T-helper 2 cell treated with Interferon-gamma antibody and Interleukin-4, amounts not matched to agents 5 μg/mL and 100 μg/mL, for 36 hours (primary cell): Measurements from ENCODE around the gene FGF5.
"Not testable (repeated sequence)": the region's sequence is repeated elsewhere in the genome, so short reads cannot be mapped to it uniquely, and the experiment has no call there.

Experiments
- DNase-seq: peaks from one replicate; pipeline ENCODE4 v3.0.0; 2021; ENCODE audit warnings: low spot score
- H3K27ac Mint-ChIP-seq: one replicate; pipeline ENCODE4 v1.8.0; 2021; ENCODE audit warnings: mild to moderate bottlenecking, mixed read lengths
- H3K27me3 Mint-ChIP-seq: one replicate; pipeline ENCODE4 v1.8.0; 2021; ENCODE audit warnings: low read depth, mixed read lengths
- H3K36me3 Mint-ChIP-seq: one replicate; pipeline ENCODE4 v1.8.0; 2021; ENCODE audit warnings: low read depth, mixed read lengths
- H3K4me1 Mint-ChIP-seq: one replicate; pipeline ENCODE4 v1.8.0; 2021; ENCODE audit warnings: low read depth, mixed read lengths
- H3K4me3 Mint-ChIP-seq: one replicate; pipeline ENCODE4 v1.8.0; 2022; ENCODE audit warnings: mild to moderate bottlenecking, moderate library complexity, mixed read lengths
- H3K9me3 Mint-ChIP-seq: one replicate; pipeline ENCODE4 v1.8.0; 2021; ENCODE audit warnings: mixed read lengths

FGF5 gene

GRCh38 chr4:80315848-80316247, 49.4 kb downstream of the FGF5 start:
- H3K4me1 Mint-ChIP-seq, H3K36me3 Mint-ChIP-seq: not testable (repeated sequence)

GRCh38 chr4:80321341-80321740, 54.9 kb downstream of the FGF5 start:
- Mint-ChIP-seq H3K9me3 (no peaks in the 10 kb centered on the region), H3K27me3 (peaks cover 2% of the 10 kb centered on the region), H3K27ac (no peak overlapping the region)

More at GRCh38 chr4:80315848-80316247, 49.4 kb downstream of the FGF5 start:
- H3K4me3 Mint-ChIP-seq, H3K27ac Mint-ChIP-seq, DNase-seq, H3K27me3 Mint-ChIP-seq, H3K9me3 Mint-ChIP-seq: not testable (repeated sequence)

GRCh38 chr4:80321776-80322175, 55.3 kb downstream of the FGF5 start:
- Mint-ChIP-seq H3K4me3 (no peak overlapping the region), H3K9me3 (no peaks in the 10 kb centered on the region), H3K27me3 (peaks cover 2% of the 10 kb centered on the region), H3K36me3 (no peaks in the 10 kb centered on the region), H3K27ac (no peak overlapping the region), H3K4me1 (no peaks in the 10 kb centered on the region)
- DNase-seq: no peak

More at GRCh38 chr4:80321341-80321740, 54.9 kb downstream of the FGF5 start:
- H3K4me3 Mint-ChIP-seq: no peak overlapping the region
- H3K4me1 Mint-ChIP-seq: no peaks in the 10 kb centered on the region
- DNase-seq: no peak
- no peaks in the 10 kb centered on the region for H3K36me3 Mint-ChIP-seq

GRCh38 chr4:80322716-80323115, 56.3 kb downstream of the FGF5 start:
- H3K36me3 Mint-ChIP-seq: no peaks in the 10 kb centered on the region
- no peak for DNase-seq
- no peak overlapping the region for H3K27ac Mint-ChIP-seq
- no peaks in the 10 kb centered on the region for H3K9me3 Mint-ChIP-seq
- H3K27me3 Mint-ChIP-seq: no peaks in the 10 kb centered on the region
- H3K4me3 Mint-ChIP-seq: no peak overlapping the region
- H3K4me1 Mint-ChIP-seq: no peaks in the 10 kb centered on the region

- Mint-ChIP-seq H3K36me3 (no peaks in the 10 kb centered on the region), H3K27ac (no peak overlapping the region), H3K4me1 (no peaks in the 10 kb centered on the region), H3K27me3 (no peaks in the 10 kb centered on the region), H3K4me3 (no peak overlapping the region), H3K9me3 (no peaks in the 10 kb centered on the region)
- no peak for DNase-seq
Measured at GRCh38 chr4:80324171-80324570, 57.7 kb downstream of the FGF5 start.

- peaks cover 9% of the 10 kb centered on the region for H3K4me1 Mint-ChIP-seq
- H3K9me3 Mint-ChIP-seq: no peaks in the 10 kb centered on the region
- no peak for DNase-seq
- no peaks in the 10 kb centered on the region for H3K36me3 Mint-ChIP-seq
- no peak overlapping the region for H3K4me3 Mint-ChIP-seq
- H3K27me3 Mint-ChIP-seq: peaks cover 21% of the 10 kb centered on the region
- no peak overlapping the region for H3K27ac Mint-ChIP-seq
Measured at GRCh38 chr4:80331693-80332092, 65.2 kb downstream of the FGF5 start.

GRCh38 chr4:80333121-80333520, 66.7 kb downstream of the FGF5 start:
- Mint-ChIP-seq H3K27ac (no peak overlapping the region), H3K36me3 (no peaks in the 10 kb centered on the region), H3K4me3 (no peak overlapping the region), H3K9me3 (no peaks in the 10 kb centered on the region), H3K4me1 (peaks cover 9% of the 10 kb centered on the region), H3K27me3 (peaks cover 22% of the 10 kb centered on the region)
- no peak for DNase-seq

- Mint-ChIP-seq H3K27me3 (peaks cover 24% of the 10 kb centered on the region), H3K4me1 (peaks cover 9% of the 10 kb centered on the region), H3K9me3 (no peaks in the 10 kb centered on the region), H3K36me3 (no peaks in the 10 kb centered on the region), H3K4me3 (no peak overlapping the region), H3K27ac (no peak overlapping the region)
- no peak for DNase-seq
Measured at GRCh38 chr4:80334568-80334967, 68.1 kb downstream of the FGF5 start.

GRCh38 chr4:80335226-80335553, 68.7 kb downstream of the FGF5 start:
- Mint-ChIP-seq H3K4me3 (peak overlapping the region; percentile 80), H3K9me3 (no peaks in the 10 kb centered on the region), H3K27ac (no peak overlapping the region), H3K4me1 (peaks cover 9% of the 10 kb centered on the region), H3K36me3 (no peaks in the 10 kb centered on the region), H3K27me3 (peaks cover 24% of the 10 kb centered on the region)
- DNase-seq: no peak

GRCh38 chr4:80335554-80336358, 69.3 kb downstream of the FGF5 start, which contains the start of gene CFAP299:
CFAP299 (plus strand) TSS chr4:80335730.
- H3K27ac Mint-ChIP-seq: no peak within 1 kb of the TSS
- peak within 1 kb of the TSS; percentile 80 for H3K4me3 Mint-ChIP-seq
- DNase-seq: peak; percentile 46
- peaks cover 24% of the 10 kb centered on the region for H3K27me3 Mint-ChIP-seq
- H3K4me1 Mint-ChIP-seq: peaks cover 9% of the 10 kb centered on the region
- no peaks in the 10 kb centered on the region for H3K36me3 Mint-ChIP-seq
- no peaks in the 10 kb centered on the region for H3K9me3 Mint-ChIP-seq

GRCh38 chr4:80336582-80336981, 70.1 kb downstream of the FGF5 start:
- Mint-ChIP-seq H3K27ac (no peak overlapping the region), H3K4me3 (no peak overlapping the region), H3K4me1 (peaks cover 9% of the 10 kb centered on the region), H3K36me3 (no peaks in the 10 kb centered on the region), H3K9me3 (no peaks in the 10 kb centered on the region), H3K27me3 (peaks cover 24% of the 10 kb centered on the region)
- no peak for DNase-seq

GRCh38 chr4:80340036-80340435, 73.6 kb downstream of the FGF5 start:
- Mint-ChIP-seq H3K27me3 (peaks cover 18% of the 10 kb centered on the region), H3K9me3 (peaks cover 8% of the 10 kb centered on the region), H3K4me1 (peaks cover 9% of the 10 kb centered on the region), H3K27ac (no peak overlapping the region), H3K36me3 (no peaks in the 10 kb centered on the region), H3K4me3 (no peak overlapping the region)
- DNase-seq: no peak
